ENCODE results near the gene SLC22A3. TPM values are rescaled to one million over a fixed set of nuclear protein-coding genes. Genes with fewer than 3 reads are reported as not detected.

SLC22A3 gene
- total and polyA plus RNA-seq, 2 of the 4 experiments (the other 2 are of a cell fraction): not detected

GRCh38 chr6:160428818-160429619, 80.8 kb downstream of the SLC22A3 start:
- no peak overlapping the region for H4K8ac ChIP-seq (ENCODE audit: low read depth in 2 of 2, low read length in 2 of 2)
- no peak for DNase-seq
- no peaks in the 10 kb centered on the region for H3K27me3 ChIP-seq (ENCODE audit: control insufficient read depth, insufficient read depth, low read length)
- no peak overlapping the region for H3K9ac ChIP-seq (ENCODE audit: low read depth, low read length)
- H4K20me1 ChIP-seq (ENCODE audit: insufficient read depth, low read length): no peaks in the 10 kb centered on the region
- H2AK5ac ChIP-seq (ENCODE audit: low read depth, low read length): no peak overlapping the region
- no peak overlapping the region for H3K56ac ChIP-seq (ENCODE audit: extremely low read depth, insufficient read depth, low read length)
- no peak overlapping the region for H3K4ac ChIP-seq (ENCODE audit: low read depth, low read length)
- no peak overlapping the region for H3K14ac ChIP-seq (replicated peaks; ENCODE audit: low read depth, low read length)
- 0 out of 2 replicates have a peak, but pooled peaks cover 2% of the 10 kb centered on the region for H3K9me3 ChIP-seq (ENCODE audit: control insufficient read depth, insufficient read depth, low read length)
- no peak for ATAC-seq (ENCODE audit: low read depth)
- no peaks in the 10 kb centered on the region for H3K79me1 ChIP-seq (ENCODE audit: low read depth in 1 of 2, low read length in 2 of 2)
- no peak overlapping the region for H2BK20ac ChIP-seq (ENCODE audit: low read depth, low read length)
- H3K4me1 ChIP-seq (ENCODE audit: control insufficient read depth, insufficient read depth, low read length): peaks cover 4% of the 10 kb centered on the region; the same call in 1 of the 2 replicates
- ChIA-PET CTCF (interaction anchor here (0.6 kb wide), 1 partner anchor 151 kb away, joined by 3 read pairs; no protein-coding TSS in a partner anchor), POLR2A (ENCODE audit: unreplicated experiment) (no interaction called here)
- dilution Hi-C loops (cut with HindIII; ENCODE audit: low sequenced_read_pairs, unreplicated experiment) (no loop called here), intact Hi-C loops (cut with micrococcal nuclease) (no loop called here), in situ Hi-C loops (cut with MboI; ENCODE audit: low sequenced_read_pairs) (no loop called here)
- no TSS peak for BruUV-seq (replicated peaks)
- H2AFZ ChIP-seq (replicated peaks; ENCODE audit: low read length, poor library complexity): no peak overlapping the region
- no peak overlapping the region for H2BK15ac ChIP-seq (ENCODE audit: low read depth, low read length)
- H4K91ac ChIP-seq (ENCODE audit: insufficient read depth, low read depth, low read length): no peak overlapping the region
- no peaks in the 10 kb centered on the region for H3K9me1 ChIP-seq (ENCODE audit: insufficient read depth, low read length)
- H3K4me3 ChIP-seq (ENCODE audit: insufficient read depth, low read depth, low read length): no peak overlapping the region
- H3K36me3 ChIP-seq (ENCODE audit: control insufficient read depth, insufficient read depth, low read length): no peaks in the 10 kb centered on the region
- TF ChIP-seq BHLHE40 (IDR thresholded peaks at IDR 0.05; ENCODE audit: low read depth, low read length): no peak
- no peak for TF ChIP-seq MAFK (IDR thresholded peaks at IDR 0.05; ENCODE audit: low read depth, low read length)
- TF ChIP-seq, protein P1, sequence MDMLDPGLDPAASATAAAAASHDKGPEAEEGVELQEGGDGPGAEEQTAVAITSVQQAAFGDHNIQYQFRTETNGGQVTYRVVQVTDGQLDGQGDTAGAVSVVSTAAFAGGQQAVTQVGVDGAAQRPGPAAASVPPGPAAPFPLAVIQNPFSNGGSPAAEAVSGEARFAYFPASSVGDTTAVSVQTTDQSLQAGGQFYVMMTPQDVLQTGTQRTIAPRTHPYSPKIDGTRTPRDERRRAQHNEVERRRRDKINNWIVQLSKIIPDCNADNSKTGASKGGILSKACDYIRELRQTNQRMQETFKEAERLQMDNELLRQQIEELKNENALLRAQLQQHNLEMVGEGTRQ (IDR thresholded peaks at IDR 0.05; ENCODE audit: low read depth, low read length): no peak
- no peak for TF ChIP-seq FOS (IDR thresholded peaks at IDR 0.05; ENCODE audit: low read depth, low read length)
- TF ChIP-seq RFX5 (IDR thresholded peaks at IDR 0.05; ENCODE audit: low read depth, low read length): no peak
- TF ChIP-seq RAD21 (IDR thresholded peaks at IDR 0.05; ENCODE audit: low read length): no peak
- TF ChIP-seq, protein P2, sequence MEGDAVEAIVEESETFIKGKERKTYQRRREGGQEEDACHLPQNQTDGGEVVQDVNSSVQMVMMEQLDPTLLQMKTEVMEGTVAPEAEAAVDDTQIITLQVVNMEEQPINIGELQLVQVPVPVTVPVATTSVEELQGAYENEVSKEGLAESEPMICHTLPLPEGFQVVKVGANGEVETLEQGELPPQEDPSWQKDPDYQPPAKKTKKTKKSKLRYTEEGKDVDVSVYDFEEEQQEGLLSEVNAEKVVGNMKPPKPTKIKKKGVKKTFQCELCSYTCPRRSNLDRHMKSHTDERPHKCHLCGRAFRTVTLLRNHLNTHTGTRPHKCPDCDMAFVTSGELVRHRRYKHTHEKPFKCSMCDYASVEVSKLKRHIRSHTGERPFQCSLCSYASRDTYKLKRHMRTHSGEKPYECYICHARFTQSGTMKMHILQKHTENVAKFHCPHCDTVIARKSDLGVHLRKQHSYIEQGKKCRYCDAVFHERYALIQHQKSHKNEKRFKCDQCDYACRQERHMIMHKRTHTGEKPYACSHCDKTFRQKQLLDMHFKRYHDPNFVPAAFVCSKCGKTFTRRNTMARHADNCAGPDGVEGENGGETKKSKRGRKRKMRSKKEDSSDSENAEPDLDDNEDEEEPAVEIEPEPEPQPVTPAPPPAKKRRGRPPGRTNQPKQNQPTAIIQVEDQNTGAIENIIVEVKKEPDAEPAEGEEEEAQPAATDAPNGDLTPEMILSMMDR (conservative IDR thresholded peaks at IDR 0.05; ENCODE audit: low read depth, low read length): no peak
- no peak for TF ChIP-seq CHD1 (IDR thresholded peaks at IDR 0.05; ENCODE audit: low read depth, low read length)
- TF ChIP-seq CEBPB (IDR thresholded peaks at IDR 0.05; ENCODE audit: low read depth, low read length): no peak
- TF ChIP-seq, protein P3, sequence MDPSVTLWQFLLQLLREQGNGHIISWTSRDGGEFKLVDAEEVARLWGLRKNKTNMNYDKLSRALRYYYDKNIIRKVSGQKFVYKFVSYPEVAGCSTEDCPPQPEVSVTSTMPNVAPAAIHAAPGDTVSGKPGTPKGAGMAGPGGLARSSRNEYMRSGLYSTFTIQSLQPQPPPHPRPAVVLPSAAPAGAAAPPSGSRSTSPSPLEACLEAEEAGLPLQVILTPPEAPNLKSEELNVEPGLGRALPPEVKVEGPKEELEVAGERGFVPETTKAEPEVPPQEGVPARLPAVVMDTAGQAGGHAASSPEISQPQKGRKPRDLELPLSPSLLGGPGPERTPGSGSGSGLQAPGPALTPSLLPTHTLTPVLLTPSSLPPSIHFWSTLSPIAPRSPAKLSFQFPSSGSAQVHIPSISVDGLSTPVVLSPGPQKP (IDR thresholded peaks at IDR 0.05; ENCODE audit: borderline replicate concordance, low read depth, low read length): no peak
- no peak for TF ChIP-seq NFE2L2 (IDR thresholded peaks at IDR 0.05; ENCODE audit: low read depth, low read length)
- TF ChIP-seq SMC3 (IDR thresholded peaks at IDR 0.05; ENCODE audit: low read depth, low read length): no peak
- TF ChIP-seq RCOR1 (IDR thresholded peaks at IDR 0.05; ENCODE audit: insufficient replicate concordance, low read length): no peak
- no peak overlapping the region for H2BK120ac ChIP-seq (ENCODE audit: low read depth, low read length)
- no peak overlapping the region for H2AK9ac ChIP-seq (replicated peaks; ENCODE audit: low read depth, low read length, poor library complexity)
- WGBS, 2 experiments (ENCODE audit: extremely low coverage in 2 of 2, insufficient read length in 1 of 2): no CpG with 5 or more reads among the region's 9 CpGs
- H2BK5ac ChIP-seq (ENCODE audit: low read depth, low read length, poor library complexity, severe bottlenecking): no peak overlapping the region
- H3K4me2 ChIP-seq (ENCODE audit: low read depth, low read length): no peak overlapping the region
- no peak overlapping the region for H3K27ac ChIP-seq (ENCODE audit: insufficient read depth, low read length)
- no peak overlapping the region for H3K23ac ChIP-seq (ENCODE audit: low read depth, low read length)
- H3K18ac ChIP-seq (ENCODE audit: low read depth, low read length): no peak overlapping the region
- H4K5ac ChIP-seq (ENCODE audit: low read depth, low read length): no peak overlapping the region
